GM18951 (cell line): ENCODE results near the gene CAPN12.

ENCODE experiments used
- POLR2A ChIP-seq: IDR thresholded peaks from 4 replicates; pipeline ENCODE4 v1.6.1; 2011; ENCODE audit warnings: mild to moderate bottlenecking; ENCODE audit not compliant: insufficient read length, insufficient read depth; ENCODE audit errors: extremely low read depth
- in situ Hi-C: fragments of 300-500 bp; cut with MboI; formaldehyde crosslinking; loops from one replicate; pipeline ENCODE4 v1.12.0; 2022; ENCODE audit warnings: low sequenced_read_pairs, mixed read lengths, inconsistent platforms; ENCODE audit not compliant: unreplicated experiment

The CAPN12 gene

DNA sequence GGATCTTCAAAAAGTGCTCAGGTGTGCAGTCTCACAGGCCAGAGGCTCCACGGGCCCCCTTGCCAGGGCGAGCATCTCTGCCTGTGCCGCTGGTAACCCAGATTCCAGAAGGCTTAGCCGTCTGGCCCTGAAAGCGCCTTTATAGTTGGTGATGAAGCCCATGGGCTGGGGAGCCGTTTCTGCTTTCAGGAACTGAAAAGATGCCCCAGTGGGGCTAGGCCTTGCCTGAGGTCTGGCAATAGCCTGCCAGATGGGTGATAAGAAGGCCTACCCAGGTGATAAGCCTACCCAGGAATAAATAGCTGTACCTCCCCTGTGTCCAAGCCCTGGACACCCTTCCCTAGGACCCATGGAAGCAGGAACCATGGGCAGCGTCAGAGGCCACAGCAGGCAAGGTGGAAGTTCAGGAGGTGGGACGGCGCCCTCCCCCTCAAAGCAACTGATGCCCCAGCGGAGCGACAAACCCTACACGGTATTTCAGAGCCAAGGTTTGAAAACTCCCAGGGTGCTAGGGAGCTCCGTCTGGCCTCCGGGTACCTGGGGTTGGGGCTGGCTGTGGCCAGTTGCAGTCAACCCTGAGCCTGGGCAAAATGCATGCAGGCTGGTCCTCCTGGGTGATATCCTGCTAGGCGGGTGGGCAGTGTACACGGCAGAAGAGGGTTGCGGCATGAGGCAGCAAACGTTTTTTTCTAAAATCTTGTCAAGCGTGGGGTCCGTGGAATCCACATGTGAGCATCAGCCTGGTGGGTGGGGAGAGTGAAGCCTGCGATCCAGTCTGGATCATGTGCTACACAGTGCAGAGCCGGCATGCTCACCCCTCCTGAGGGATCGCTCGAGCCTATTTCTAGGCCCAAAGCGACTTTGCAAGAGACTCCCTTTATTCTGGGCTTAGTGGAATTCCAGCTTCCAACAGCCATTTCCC lies 51.6 kb downstream of the CAPN12 start:
- in situ Hi-C loops, result no loop called here
- no peak for TF ChIP-seq POLR2A

DNA sequence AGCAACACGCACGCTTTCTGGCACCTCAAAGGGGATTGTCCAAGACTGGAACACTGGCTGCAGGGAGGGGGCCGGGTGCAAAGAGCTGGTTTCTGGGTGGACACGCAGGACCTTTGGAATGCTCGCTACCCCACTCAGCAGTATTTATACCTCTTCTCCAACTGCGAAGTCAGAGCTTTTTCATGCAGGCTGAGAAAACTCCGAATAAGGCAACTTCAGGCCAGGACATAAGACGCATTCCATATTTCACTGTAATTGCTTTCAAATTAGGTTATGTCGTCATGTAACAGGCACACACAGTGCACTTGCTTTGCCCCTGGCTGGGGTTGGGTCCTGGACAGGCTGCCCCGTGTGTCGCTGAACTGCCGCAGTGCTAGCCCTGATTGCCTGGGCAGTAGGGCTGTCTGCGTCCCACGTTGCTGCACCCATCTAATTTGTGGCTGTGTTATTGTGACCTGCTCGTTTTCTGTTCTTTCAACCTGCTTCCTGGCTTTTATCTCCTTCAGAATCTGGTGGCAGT lies 52.3 kb downstream of the CAPN12 start:
- TF ChIP-seq POLR2A, result no peak
- in situ Hi-C loops, result no loop called here

DNA sequence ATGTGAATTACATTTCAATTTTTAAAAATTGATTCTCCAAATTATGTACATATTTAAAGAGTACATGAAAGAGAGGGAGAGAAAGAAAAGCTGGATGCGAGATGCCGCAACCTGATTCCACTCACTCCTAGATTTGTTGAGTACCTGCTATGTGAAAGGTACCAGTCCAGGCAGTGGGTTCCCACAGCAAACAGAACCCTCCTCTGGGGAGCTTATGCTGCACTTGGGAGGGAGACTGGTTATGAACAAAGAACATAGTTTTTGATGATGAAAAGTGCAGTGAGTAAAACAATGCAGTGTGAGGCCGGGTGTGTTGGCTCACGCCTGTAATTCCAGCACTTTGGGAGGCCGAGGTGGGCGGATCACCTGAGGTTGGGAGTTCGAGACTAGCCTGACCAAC lies 53.4 kb downstream of the CAPN12 start:
- in situ Hi-C loops, result no loop called here
- TF ChIP-seq POLR2A, result no peak

- TF ChIP-seq POLR2A, result no peak
- in situ Hi-C loops, result no loop called here
Observed at GRCh38 chr19:38690146-38690545, 54.1 kb downstream of the CAPN12 start.

DNA sequence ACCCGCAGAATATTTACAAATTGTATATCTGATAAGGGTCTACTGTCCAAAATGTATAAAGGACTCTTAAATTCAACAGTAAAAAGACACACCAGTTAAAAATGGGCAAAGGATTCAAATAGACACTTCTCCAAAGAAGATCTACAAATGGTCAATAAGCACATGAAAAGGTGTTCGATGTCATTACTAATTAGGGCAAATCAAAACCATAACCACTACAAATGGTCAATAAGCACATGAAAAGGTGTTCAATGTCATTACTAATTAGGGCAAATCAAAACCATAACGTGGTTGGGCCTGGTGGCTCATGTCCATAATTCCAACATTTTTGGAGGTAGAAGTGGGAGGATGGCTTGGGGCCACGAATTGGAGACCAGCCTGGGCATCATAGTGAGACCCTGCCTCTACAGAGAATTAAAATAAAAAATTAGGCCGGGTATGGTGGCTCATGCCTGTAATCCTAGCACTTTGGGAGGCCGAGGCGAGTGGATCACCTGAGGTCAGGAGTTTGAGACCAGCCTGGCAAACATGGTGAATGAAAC lies 56.4 kb downstream of the CAPN12 start:
- no peak for TF ChIP-seq POLR2A
- in situ Hi-C loops, result no loop called here

DNA sequence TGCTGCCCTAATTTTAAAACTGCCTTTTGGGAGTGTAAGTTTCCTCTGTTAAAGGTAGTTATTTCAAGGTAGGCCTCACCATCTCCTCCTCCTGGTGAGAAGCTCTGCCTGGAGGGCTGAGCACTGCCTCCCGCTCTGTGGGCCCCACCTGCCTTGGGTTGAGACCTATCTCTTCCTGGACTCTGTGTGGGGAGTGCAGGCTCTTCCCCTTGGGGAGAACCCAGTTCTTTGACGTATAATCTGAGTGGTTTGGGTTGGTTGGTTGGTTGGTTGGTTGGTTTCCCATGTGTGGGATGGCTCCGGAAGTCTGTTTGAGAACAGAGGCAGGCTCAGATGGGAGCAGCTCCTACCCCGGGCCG lies 57.8 kb downstream of the CAPN12 start:
- peak; percentile 29 for TF ChIP-seq POLR2A
- in situ Hi-C loops, result no loop called here

DNA sequence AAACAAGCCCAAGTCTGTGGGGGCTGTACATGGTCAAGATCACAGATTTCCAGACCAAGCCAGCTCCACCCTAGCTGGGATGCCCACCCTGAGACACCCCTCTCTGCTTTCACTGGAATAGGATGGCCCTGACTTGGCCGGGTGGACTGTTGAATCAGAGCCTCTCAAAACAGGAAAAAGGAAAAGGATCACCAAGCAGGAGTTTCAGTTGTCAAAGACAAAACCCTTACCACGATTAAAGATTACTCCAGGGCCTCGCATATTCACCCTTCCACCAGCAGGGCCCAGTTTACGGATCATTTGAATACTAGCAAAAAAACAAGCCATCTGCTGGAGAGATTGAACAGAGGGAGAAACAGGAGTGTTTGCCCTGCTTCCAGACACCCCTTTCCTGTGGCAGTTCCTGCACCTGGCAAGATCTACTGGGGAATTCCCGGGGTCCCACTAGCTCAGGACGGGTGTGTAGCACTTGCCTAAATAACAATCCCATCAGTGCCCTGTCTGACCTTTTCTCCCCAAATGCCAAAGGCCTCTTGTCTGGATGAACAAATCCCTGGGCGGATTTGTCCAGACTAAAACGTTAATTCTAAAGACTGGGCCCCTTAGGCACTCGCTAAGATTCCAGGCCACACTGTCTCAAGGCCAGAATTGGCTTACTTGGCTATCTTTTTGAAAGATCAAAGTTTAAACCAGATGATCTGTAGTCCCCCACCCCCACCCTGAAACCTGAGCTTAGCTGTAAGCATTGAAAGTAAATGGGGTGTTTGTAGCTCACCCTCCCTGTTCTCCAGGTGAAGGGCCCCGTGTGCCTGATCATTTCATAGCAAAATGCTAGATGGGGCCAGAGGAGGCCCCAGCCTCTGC lies 58.4 kb downstream of the CAPN12 start:
- in situ Hi-C loops, result no loop called here
- no peak for TF ChIP-seq POLR2A

GRCh38 chr19:38684862-38685665 lies 59.2 kb downstream of the CAPN12 start:
- no peak for TF ChIP-seq POLR2A
- in situ Hi-C loops, result no loop called here

DNA sequence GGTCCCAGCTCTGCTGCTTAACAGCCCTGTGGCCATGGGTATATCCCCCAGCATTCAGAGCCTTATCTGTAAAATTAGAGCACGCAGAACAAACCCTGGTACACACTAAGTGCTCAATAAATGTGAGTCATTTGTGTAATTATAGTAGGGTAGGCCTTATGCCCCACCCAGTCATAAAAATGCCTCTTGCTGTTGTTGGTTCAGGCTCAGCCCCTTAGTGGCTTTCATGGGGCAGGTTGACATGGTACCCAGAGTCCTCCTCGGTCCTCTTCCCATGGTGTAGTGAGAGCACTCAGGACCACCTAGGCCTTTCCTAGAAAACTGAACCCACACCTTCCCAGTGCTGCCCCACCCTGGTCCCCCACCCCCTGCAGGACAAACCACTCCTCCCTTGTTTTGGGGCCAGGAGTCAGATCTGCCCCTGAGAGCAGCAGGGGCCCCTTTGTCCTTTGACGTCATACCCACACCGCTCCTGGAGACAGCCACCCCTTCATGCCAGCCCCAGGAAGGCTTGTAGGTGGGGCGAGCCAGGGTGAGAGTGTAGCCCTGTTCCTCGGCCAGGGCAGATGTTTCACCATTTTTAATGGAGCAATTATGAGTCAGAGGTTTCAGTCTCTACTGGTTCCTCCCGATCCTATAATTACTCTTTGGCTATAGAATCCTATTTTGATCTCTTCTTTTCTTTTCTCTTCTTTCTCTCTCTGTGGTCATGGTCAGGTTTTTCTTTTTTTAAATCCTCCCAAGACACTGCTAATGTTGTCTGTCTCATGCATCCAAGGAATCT lies 60.0 kb downstream of the CAPN12 start:
- TF ChIP-seq POLR2A, result no peak
- in situ Hi-C loops, result no loop called here

GRCh38 chr19:38683393-38684077 lies 60.7 kb downstream of the CAPN12 start:
- no peak for TF ChIP-seq POLR2A
- in situ Hi-C loops, result no loop called here

GRCh38 chr19:38682872-38683392 lies 61.3 kb downstream of the CAPN12 start:
- in situ Hi-C loops, result no loop called here
- TF ChIP-seq POLR2A, result no peak

DNA sequence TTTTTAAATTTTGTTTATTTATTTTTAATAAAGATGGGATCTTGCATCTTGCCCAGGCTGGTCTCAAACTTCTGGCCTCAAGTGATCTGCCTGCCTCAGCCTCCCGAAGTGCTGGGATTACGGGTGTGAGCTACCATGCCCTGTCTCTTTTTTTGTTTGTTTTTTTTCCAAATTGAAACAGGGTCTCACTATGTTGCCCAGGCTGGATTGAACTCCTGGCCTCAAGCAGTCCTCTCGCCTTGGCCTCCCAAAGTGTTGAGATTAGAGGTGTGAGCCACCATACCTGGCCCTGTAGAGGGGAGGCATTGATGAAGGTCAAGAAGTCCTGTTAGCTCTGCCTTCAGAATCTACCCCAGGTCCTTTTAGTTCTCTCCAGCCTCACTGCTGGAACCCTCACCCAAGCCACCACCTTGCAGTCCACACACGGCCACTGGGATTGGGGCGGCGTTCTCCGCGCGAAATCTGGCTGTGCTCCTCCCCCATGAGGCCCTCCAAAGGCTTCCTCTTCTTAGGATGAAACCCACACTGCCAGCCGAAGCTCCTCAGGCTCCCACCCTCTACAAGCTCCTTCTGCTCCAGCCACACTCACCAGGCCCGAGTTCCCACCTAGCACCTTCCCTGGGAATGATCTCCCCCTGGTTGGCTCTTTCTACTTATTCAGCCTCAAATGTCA lies 61.9 kb downstream of the CAPN12 start:
- in situ Hi-C loops, result no loop called here

More for the DNA sequence above, 61.9 kb downstream of the CAPN12 start:
- TF ChIP-seq POLR2A, result no peak
